Smooth muscle cell (in vitro differentiated cells): ENCODE results near the gene KATNAL2. TPM values are rescaled to one million over a fixed set of nuclear protein-coding genes. Genes with fewer than 3 reads are reported as not detected.

Experiments
- DNase-seq: peaks from one replicate; lab custom pipeline; 2025; ENCODE audit not compliant: unreplicated experiment; lab: John Stamatoyannopoulos, UW
- H2AFZ ChIP-seq: fragments of 200-600 bp; sonication (generic); 2 replicates; pipeline ENCODE4 v1.6.0; 2016; ENCODE audit warnings: antibody characterized with exemption, low read depth, mild to moderate bottlenecking
- H3F3A ChIP-seq: fragments of 200-600 bp; sonication (generic); 2 replicates; pipeline ENCODE4 v1.6.0; 2017; ENCODE audit warnings: antibody characterized with exemption, low read depth
- H3K27ac ChIP-seq: fragments of 200-600 bp; sonication (generic); 2 replicates; pipeline ENCODE4 v1.5.1; 2016; ENCODE audit warnings: low read depth, mild to moderate bottlenecking
- H3K27me3 ChIP-seq: fragments of 200-600 bp; sonication (generic); 2 replicates; pipeline ENCODE4 v1.6.1; 2016; ENCODE audit warnings: low read depth, mild to moderate bottlenecking
- H3K36me3 ChIP-seq: fragments of 200-600 bp; sonication (generic); 2 replicates; pipeline ENCODE4 v1.5.1; 2016; ENCODE audit warnings: low read depth
- H3K4me1 ChIP-seq: fragments of 200-600 bp; sonication (generic); 2 replicates; pipeline ENCODE4 v1.5.1; 2016; ENCODE audit warnings: low read depth
- H3K4me2 ChIP-seq: fragments of 200-600 bp; sonication (generic); 2 replicates; pipeline ENCODE4 v1.6.0; 2016; ENCODE audit warnings: mild to moderate bottlenecking
- H3K4me3 ChIP-seq: fragments of 200-600 bp; sonication (generic); 2 replicates; pipeline ENCODE4 v1.5.1; 2016; ENCODE audit warnings: mild to moderate bottlenecking
- H3K79me2 ChIP-seq: fragments of 200-600 bp; sonication (generic); 2 replicates; pipeline ENCODE4 v1.6.0; 2016; ENCODE audit warnings: low read depth, mild to moderate bottlenecking
- H3K9ac ChIP-seq: fragments of 200-600 bp; sonication (generic); 2 replicates; pipeline ENCODE4 v1.6.0; 2016; ENCODE audit warnings: low read depth
- H3K9me3 ChIP-seq: fragments of 200-600 bp; sonication (generic); replicated peaks from 2 replicates; pipeline ENCODE4 v1.5.1; 2016; ENCODE audit warnings: low read depth
- H4K20me1 ChIP-seq: fragments of 200-600 bp; sonication (generic); 2 replicates; pipeline ENCODE4 v1.6.0; 2016; ENCODE audit warnings: low read depth
- CTCF ChIP-seq: fragments of 200-600 bp; sonication (generic); IDR thresholded peaks from 2 replicates; pipeline ENCODE4 v1.5.1; 2017; ENCODE audit warnings: borderline replicate concordance, mild to moderate bottlenecking, antibody characterized with exemption; ENCODE audit not compliant: insufficient read depth, poor library complexity, severe bottlenecking
- WGBS: methylation state at CpG from one replicate; pipeline ENCODE4 v1.1.7; 2016; ENCODE audit warnings: low lambda C conversion rate; 5-methylcytosine and 5-hydroxymethylcytosine counted together
- polyA plus RNA-seq: library from polyadenylated mRNA; unstranded; fragments of >200 nt; fragmentation: Nextera tagmentation; extraction: Ambion mirVana; gene quantifications from 2 replicates; pipeline ENCODE4 v1.2.1, GENCODE V29; 2016
- total RNA-seq: library from RNA; depleted of rRNA; stranded (reverse); fragments of >200 nt; gene quantifications from 2 replicates; pipeline ENCODE4 v1.2.3, GENCODE V29; 2014

The KATNAL2 gene
- total and polyA plus RNA-seq, 2 experiments from 2014 or later: 0.31 to 2.1 TPM

GRCh38 chr18:47063096-47063495, 145.7 kb downstream of the KATNAL2 start:
- H3K79me2 ChIP-seq: no peaks in the 10 kb centered on the region
- no peaks in the 10 kb centered on the region for H3K4me1 ChIP-seq
- H3K27me3 ChIP-seq: no peaks in the 10 kb centered on the region
- H4K20me1 ChIP-seq: no peaks in the 10 kb centered on the region
- H3K36me3 ChIP-seq: no peaks in the 10 kb centered on the region
- no peak overlapping the region for H3K27ac ChIP-seq
- no peak overlapping the region for H3K9ac ChIP-seq
- no peak overlapping the region for H3K4me3 ChIP-seq
- H3K4me2 ChIP-seq: no peak overlapping the region
- H3F3A ChIP-seq: no peaks in the 10 kb centered on the region
- DNase-seq: no peak
- WGBS: 95% methylated on average over 8 of the region's 8 CpGs
- no peaks in the 10 kb centered on the region for H3K9me3 ChIP-seq
- TF ChIP-seq CTCF: no peak
- H2AFZ ChIP-seq: no peak overlapping the region

DNA sequence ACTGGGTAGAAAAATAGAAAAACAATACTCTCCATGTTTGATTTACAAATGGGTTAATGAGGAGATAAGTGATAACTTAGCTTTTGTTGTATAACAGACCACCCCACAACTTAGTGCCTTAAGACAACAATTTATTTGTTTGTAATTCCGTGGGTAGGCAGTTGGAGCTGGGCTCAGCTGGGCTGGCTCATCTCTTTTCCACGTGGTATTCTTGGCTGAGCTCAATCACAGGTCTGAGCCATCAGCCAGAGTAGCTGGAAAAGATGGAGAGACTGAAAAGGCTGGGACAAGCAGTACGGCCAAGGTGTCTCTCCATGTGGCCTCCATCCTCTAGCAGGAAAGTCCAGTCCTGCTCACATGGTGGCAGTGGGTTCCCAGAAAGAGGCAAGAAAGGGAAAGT, 150.2 kb downstream of the KATNAL2 start:
- no peaks in the 10 kb centered on the region for H3F3A ChIP-seq
- no peak for TF ChIP-seq CTCF

DNA sequence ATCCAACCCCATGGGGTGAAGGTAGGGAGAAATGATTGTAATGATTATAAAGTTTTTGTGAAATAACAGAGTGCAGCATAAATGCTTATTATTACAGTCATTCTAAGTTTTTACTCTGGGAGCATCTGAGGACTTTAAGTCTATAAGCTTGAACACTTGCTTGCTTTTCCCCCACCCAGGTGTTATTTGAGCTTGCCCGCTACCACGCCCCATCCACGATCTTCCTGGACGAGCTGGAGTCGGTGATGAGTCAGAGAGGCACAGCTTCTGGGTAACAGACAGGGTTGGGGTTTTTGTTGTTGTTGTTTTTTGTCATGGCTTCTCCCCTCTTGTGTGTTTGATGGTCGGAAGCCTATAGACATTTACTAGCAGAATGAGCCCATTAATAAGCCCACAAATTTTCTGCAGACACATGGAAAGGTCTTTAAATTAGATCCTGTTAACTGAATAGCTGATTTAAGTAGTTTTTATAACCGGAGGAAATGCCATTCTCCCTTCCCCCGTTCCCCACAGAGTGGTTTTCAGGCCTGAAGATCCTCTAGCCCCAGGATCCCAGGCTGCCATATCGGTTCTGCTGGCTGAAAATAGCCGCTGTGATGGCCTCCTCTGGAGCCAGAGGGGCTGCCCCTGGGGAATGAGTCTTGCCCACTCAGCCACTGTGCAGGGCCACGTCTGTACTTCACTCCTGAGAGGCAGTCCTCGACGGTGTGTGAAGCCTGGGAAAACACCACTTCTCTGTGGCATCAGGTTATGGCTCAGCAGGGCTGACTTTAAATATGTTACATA, 157.9 kb downstream of the KATNAL2 start:
- H3K4me1 ChIP-seq: peaks cover 29% of the 10 kb centered on the region
- no peaks in the 10 kb centered on the region for H4K20me1 ChIP-seq
- 12% methylated on average over 13 of the region's 13 CpGs for whole genome bisulfite sequencing
- H3K27ac ChIP-seq: peak overlapping the region; percentile 66
- peak overlapping the region; percentile 67 for H2AFZ ChIP-seq
- no peaks in the 10 kb centered on the region for H3K27me3 ChIP-seq
- H3K4me3 ChIP-seq: no peak overlapping the region
- H3K9ac ChIP-seq: no peak overlapping the region
- no peaks in the 10 kb centered on the region for H3F3A ChIP-seq
- H3K4me2 ChIP-seq: peak overlapping the region; percentile 74
- no peaks in the 10 kb centered on the region for H3K79me2 ChIP-seq
- DNase-seq: no peak
- no peaks in the 10 kb centered on the region for H3K9me3 ChIP-seq
- TF ChIP-seq CTCF: no peak
- no peaks in the 10 kb centered on the region for H3K36me3 ChIP-seq

More for the DNA sequence above, 150.2 kb downstream of the KATNAL2 start:
- H3K9me3 ChIP-seq: no peaks in the 10 kb centered on the region
- H3K79me2 ChIP-seq: no peaks in the 10 kb centered on the region
- no peaks in the 10 kb centered on the region for H3K27me3 ChIP-seq
- H3K36me3 ChIP-seq: no peaks in the 10 kb centered on the region
- no peak overlapping the region for H3K9ac ChIP-seq
- H3K4me1 ChIP-seq: no peaks in the 10 kb centered on the region
- no peaks in the 10 kb centered on the region for H4K20me1 ChIP-seq
- 65% methylated on average over 3 of the region's 3 CpGs for WGBS
- no peak overlapping the region for H2AFZ ChIP-seq
- no peak overlapping the region for H3K4me3 ChIP-seq
- DNase-seq: no peak
- no peak overlapping the region for H3K27ac ChIP-seq
- H3K4me2 ChIP-seq: no peak overlapping the region

DNA sequence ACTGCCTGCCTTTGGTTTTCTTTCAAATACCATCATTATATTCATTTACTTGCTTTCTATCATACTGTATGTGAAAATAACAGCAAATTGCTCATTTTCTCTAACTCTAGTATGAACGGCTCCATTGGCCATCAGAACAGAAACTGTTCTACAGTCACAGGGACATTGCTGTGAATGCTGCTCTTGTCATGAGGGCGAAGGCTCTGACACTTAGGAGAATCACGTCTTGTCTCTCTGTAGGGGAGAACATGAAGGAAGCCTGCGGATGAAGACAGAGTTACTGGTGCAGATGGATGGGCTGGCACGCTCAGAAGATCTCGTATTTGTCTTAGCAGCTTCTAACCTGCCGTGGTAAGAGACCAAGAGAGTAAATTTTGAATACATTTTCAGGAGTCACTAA, 159.7 kb downstream of the KATNAL2 start:
- no peak for DNase-seq
- Histone ChIP-seq H3K9ac (no peak overlapping the region), H3K4me2 (no peak overlapping the region), H3K79me2 (no peaks in the 10 kb centered on the region), H2AFZ (no peak overlapping the region), H4K20me1 (no peaks in the 10 kb centered on the region), H3K9me3 (no peaks in the 10 kb centered on the region), H3K27ac (no peak overlapping the region), H3F3A (no peaks in the 10 kb centered on the region), H3K27me3 (no peaks in the 10 kb centered on the region), H3K4me1 (peaks cover 29% of the 10 kb centered on the region), H3K36me3 (no peaks in the 10 kb centered on the region), H3K4me3 (no peak overlapping the region)
- TF ChIP-seq CTCF: no peak
- 85% methylated on average over 7 of the region's 7 CpGs for WGBS
